Activated effector memory CD4-positive, alpha-beta T cell treated with Interleukin-2 at 50 U/mL for 16 hours (primary cell): ENCODE results near the gene TLX2.
"Not testable (repeated sequence)": the region's sequence is repeated elsewhere in the genome, so short reads cannot be mapped to it uniquely, and the experiment has no call there.

Source experiments
- DNase-seq: peaks from one replicate; pipeline ENCODE4 v3.0.0-alpha.2; 2020

The TLX2 gene

GRCh38 chr2:74558284-74559230 is 44.3 kb downstream of the TLX2 start:
- no peak for DNase-seq

- DNase-seq: no peak
Measured at GRCh38 chr2:74559912-74560311, 45.7 kb downstream of the TLX2 start.

GRCh38 chr2:74560591-74560990 is 46.3 kb downstream of the TLX2 start:
- DNase-seq: no peak

GRCh38 chr2:74561022-74561421 is 46.8 kb downstream of the TLX2 start:
- DNase-seq: not testable (repeated sequence)

GRCh38 chr2:74562126-74562775 is 48.0 kb downstream of the TLX2 start:
- no peak for DNase-seq

- no peak for DNase-seq
Measured at GRCh38 chr2:74564222-74564621, 50.0 kb downstream of the TLX2 start.

- no peak for DNase-seq
Measured at GRCh38 chr2:74566076-74566753, 52.0 kb downstream of the TLX2 start.

GRCh38 chr2:74566754-74567085 is 52.5 kb downstream of the TLX2 start:
- DNase-seq: no peak
